ENCODE results near the gene NFXL1. TPM values are rescaled to one million over a fixed set of nuclear protein-coding genes. Genes with fewer than 3 reads are reported as not detected.

The NFXL1 gene
- total RNA-seq, 1 experiment from 2014 or later = 9.2 TPM

GRCh38 chr4:47824840-47825239 lies 89.5 kb downstream of the NFXL1 start:
- H3K36me3 ChIP-seq (ENCODE audit: control insufficient read depth, insufficient read depth, low read length) = no peaks in the 10 kb centered on the region
- ATAC-seq (no peak), DNase-seq (ENCODE audit: low read depth, low spot score) (no peak)
- POLR2A ChIA-PET = no interaction called here
- H3K27ac ChIP-seq (ENCODE audit: low read length) = no peak overlapping the region
- TF ChIP-seq POLR2AphosphoS5 (IDR thresholded peaks at IDR 0.05; ENCODE audit: low read depth, low read length) = no peak
- TF ChIP-seq TCF7L2 (IDR thresholded peaks at IDR 0.05; ENCODE audit: low read depth, low read length) = no peak
- TF ChIP-seq, protein P1, sequence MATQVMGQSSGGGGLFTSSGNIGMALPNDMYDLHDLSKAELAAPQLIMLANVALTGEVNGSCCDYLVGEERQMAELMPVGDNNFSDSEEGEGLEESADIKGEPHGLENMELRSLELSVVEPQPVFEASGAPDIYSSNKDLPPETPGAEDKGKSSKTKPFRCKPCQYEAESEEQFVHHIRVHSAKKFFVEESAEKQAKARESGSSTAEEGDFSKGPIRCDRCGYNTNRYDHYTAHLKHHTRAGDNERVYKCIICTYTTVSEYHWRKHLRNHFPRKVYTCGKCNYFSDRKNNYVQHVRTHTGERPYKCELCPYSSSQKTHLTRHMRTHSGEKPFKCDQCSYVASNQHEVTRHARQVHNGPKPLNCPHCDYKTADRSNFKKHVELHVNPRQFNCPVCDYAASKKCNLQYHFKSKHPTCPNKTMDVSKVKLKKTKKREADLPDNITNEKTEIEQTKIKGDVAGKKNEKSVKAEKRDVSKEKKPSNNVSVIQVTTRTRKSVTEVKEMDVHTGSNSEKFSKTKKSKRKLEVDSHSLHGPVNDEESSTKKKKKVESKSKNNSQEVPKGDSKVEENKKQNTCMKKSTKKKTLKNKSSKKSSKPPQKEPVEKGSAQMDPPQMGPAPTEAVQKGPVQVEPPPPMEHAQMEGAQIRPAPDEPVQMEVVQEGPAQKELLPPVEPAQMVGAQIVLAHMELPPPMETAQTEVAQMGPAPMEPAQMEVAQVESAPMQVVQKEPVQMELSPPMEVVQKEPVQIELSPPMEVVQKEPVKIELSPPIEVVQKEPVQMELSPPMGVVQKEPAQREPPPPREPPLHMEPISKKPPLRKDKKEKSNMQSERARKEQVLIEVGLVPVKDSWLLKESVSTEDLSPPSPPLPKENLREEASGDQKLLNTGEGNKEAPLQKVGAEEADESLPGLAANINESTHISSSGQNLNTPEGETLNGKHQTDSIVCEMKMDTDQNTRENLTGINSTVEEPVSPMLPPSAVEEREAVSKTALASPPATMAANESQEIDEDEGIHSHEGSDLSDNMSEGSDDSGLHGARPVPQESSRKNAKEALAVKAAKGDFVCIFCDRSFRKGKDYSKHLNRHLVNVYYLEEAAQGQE (IDR thresholded peaks at IDR 0.05; ENCODE audit: insufficient read depth in 1 of 2, low read depth in 2 of 2, low read length in 1 of 2) = no peak
- TF ChIP-seq SIN3A (IDR thresholded peaks at IDR 0.05; ENCODE audit: borderline replicate concordance, insufficient read depth, low read depth, low read length) = no peak
- no peak for TF ChIP-seq CTCF (IDR thresholded peaks at IDR 0.05)
- no peaks in the 10 kb centered on the region for H3K27me3 ChIP-seq (ENCODE audit: control insufficient read depth, insufficient read depth, low read length)
- H3K4me3 ChIP-seq (ENCODE audit: low read depth in 2 of 2, low read length in 2 of 2) = no peak overlapping the region
- intact Hi-C loops (cut with micrococcal nuclease; ENCODE audit: unreplicated experiment) (no loop called here), in situ Hi-C loops (cut with HindIII; ENCODE audit: low pct_unique_long_range_greater_than_20kb, low sequenced_read_pairs) (no loop called here)
- no peaks in the 10 kb centered on the region for H3K9me3 ChIP-seq (ENCODE audit: control insufficient read depth, insufficient read depth, low read depth, low read length)
- CTCF ChIA-PET = no interaction called here
- no TSS peak for BruUV-seq (replicated peaks)
- no peaks in the 10 kb centered on the region for H3K4me1 ChIP-seq (ENCODE audit: control insufficient read depth, insufficient read depth, low read length)

GRCh38 chr4:47819178-47819577 lies 95.2 kb downstream of the NFXL1 start:
- DNase-seq (ENCODE audit: low read depth, low spot score) (no peak), ATAC-seq (no peak)
- in situ Hi-C loops (cut with HindIII; ENCODE audit: low pct_unique_long_range_greater_than_20kb, low sequenced_read_pairs) (no loop called here), intact Hi-C loops (cut with micrococcal nuclease; ENCODE audit: unreplicated experiment) (no loop called here)
- CTCF ChIA-PET = no interaction called here
- no peaks in the 10 kb centered on the region for H3K36me3 ChIP-seq (ENCODE audit: control insufficient read depth, insufficient read depth, low read length)
- no peak overlapping the region for H3K27ac ChIP-seq (ENCODE audit: low read length)
- no peak overlapping the region for H3K4me3 ChIP-seq (ENCODE audit: low read depth in 2 of 2, low read length in 2 of 2)
- H3K4me1 ChIP-seq (ENCODE audit: control insufficient read depth, insufficient read depth, low read length) = no peaks in the 10 kb centered on the region
- no peak for TF ChIP-seq CTCF (IDR thresholded peaks at IDR 0.05)
- TF ChIP-seq SIN3A (IDR thresholded peaks at IDR 0.05; ENCODE audit: borderline replicate concordance, insufficient read depth, low read depth, low read length) = no peak
- TF ChIP-seq, protein P1 (IDR thresholded peaks at IDR 0.05; ENCODE audit: insufficient read depth in 1 of 2, low read depth in 2 of 2, low read length in 1 of 2) = no peak
- TF ChIP-seq POLR2AphosphoS5 (IDR thresholded peaks at IDR 0.05; ENCODE audit: low read depth, low read length) = no peak
- TF ChIP-seq TCF7L2 (IDR thresholded peaks at IDR 0.05; ENCODE audit: low read depth, low read length) = no peak
- POLR2A ChIA-PET = no interaction called here
- H3K9me3 ChIP-seq (ENCODE audit: control insufficient read depth, insufficient read depth, low read depth, low read length) = no peaks in the 10 kb centered on the region
- H3K27me3 ChIP-seq (ENCODE audit: control insufficient read depth, insufficient read depth, low read length) = peaks cover 6% of the 10 kb centered on the region; the same call in 1 of the 2 replicates
- no TSS peak for BruUV-seq (replicated peaks)
